NK-92 (cell line): ENCODE measurements around the gene UNC5B.
"Not testable (repeated sequence)": the region's sequence is repeated elsewhere in the genome, so short reads cannot be mapped to it uniquely, and the experiment has no call there.

Source experiments
- DNase-seq: peaks from one replicate; lab custom pipeline; 2025; ENCODE audit not compliant: unreplicated experiment; lab: John Stamatoyannopoulos, UW

UNC5B gene

GRCh38 chr10:71295641-71296040 lies 83.3 kb downstream of the UNC5B start:
- DNase-seq, result no peak

GRCh38 chr10:71296086-71296485 lies 83.7 kb downstream of the UNC5B start:
- no peak for DNase-seq

DNA sequence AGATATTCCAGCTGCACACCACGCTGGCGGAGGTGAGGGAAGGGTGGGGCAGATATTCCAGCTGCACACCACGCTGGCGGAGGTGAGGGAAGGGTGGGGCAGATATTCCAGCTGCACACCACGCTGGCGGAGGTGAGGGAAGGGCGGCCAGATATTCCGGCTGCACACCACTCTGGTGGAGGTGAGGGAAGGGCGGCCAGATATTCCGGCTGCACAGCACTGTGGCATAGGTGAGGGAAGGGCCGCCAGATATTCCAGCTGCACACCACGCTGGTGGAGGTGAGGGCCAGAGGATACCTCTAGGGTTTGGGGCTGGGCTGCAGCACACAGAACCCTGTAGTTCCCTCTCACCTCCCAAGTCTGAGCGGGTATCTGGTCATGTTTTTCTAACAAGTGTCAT lies 84.4 kb downstream of the UNC5B start:
- DNase-seq, result not testable (repeated sequence)

DNA sequence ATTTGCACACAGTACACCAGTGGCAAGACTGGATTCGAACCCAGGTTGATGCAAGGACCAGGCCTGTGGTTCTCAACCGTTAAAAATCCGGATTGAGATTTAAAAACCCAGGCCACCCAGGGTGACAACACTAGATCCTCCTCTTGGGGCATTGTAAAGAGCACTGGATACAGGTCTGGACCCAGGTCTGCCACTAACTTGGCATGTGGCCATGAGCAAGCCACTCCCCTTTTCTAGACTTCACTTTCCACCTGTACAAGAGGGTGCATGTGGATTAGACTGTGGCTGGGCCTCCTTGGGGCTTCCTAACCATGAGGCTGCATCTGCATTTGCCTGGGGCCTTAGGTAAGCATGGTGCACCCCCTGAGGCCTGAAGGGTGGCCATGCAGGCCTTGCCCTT lies 85.0 kb downstream of the UNC5B start:
- no peak for DNase-seq

DNA sequence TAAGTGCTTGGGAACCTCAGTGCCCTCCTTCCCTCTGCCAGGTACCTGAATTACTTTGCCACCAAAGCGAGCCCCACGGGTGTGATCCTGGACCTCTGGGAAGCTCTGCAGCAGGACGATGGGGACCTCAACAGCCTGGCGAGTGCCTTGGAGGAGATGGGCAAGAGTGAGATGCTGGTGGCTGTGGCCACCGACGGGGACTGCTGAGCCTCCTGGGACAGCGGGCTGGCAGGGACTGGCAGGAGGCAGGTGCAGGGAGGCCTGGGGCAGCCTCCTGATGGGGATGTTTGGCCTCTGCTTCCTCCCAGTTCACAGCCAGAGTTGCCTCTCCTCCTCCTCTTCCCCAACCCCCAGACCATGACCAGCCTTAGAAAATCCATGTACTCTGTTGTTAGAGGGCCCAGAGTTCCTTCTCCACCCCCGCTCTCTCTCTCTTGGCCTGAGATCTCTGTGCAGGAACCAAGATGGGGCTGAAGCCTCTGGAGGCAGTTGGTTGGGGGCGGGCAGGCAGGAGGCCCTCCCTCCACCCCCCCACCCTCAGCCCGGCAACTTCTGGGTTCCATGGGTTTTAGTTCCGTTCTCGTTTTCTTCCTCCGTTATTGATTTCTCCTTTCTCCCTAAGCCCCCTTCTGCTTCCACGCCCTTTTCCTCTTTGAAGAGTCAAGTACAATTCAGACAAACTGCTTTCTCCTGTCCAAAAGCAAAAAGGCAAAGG lies 86.9 kb downstream of the UNC5B start:
- no peak for DNase-seq

GRCh38 chr10:71300555-71301370 lies 88.4 kb downstream of the UNC5B start:
- DNase-seq, result no peak

DNA sequence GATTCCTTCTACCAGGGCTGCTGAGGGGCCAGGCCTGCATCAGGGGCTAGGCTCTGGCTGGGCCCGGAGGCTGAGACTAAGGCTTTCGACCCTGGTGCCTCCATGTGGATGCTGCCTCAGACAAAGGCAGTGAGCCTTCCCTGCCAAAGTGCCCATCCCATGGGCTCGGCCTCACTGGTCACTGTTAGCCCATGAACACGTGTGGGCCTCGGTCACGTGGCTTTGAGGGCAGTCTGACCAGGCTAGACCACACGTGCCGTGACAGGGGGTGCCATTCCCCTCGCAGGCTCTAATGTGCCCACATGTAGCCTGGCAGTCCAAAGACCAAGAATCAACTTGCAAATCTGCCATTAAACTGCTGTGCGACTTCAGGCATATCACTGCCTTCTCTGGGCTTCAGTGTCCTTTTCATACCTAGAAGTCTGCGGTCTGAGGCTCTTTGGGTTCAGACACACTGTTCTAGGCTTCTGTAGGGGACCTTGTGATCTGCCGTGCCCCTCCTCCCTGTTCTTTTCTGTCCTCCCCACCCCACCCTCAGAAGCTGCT lies 89.1 kb downstream of the UNC5B start:
- no peak for DNase-seq

- no peak for DNase-seq
These were observed 90.1 kb downstream of the UNC5B start for GRCh38 chr10:71302451-71302850.

- DNase-seq, result no peak
These were observed 90.7 kb downstream of the UNC5B start for GRCh38 chr10:71302874-71303568.

DNA sequence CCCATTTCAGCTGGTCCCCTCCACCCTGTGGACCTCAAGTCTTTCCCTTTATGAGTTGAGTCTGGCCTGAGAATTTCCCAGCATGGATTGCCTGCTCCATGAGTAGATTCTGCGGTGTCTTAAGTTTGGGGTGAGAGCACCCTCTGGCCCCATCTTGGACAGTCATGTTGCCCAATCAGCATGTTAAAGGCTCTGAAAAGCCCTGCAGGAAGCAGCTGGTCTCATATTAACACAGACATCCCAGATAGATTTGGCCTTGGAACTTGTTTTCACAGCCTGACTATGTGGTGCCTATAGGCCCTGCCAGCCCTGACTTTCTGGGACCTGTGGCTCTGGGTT lies 91.2 kb downstream of the UNC5B start:
- no peak for DNase-seq

GRCh38 chr10:71304914-71305313 lies 92.5 kb downstream of the UNC5B start:
- no peak for DNase-seq

DNA sequence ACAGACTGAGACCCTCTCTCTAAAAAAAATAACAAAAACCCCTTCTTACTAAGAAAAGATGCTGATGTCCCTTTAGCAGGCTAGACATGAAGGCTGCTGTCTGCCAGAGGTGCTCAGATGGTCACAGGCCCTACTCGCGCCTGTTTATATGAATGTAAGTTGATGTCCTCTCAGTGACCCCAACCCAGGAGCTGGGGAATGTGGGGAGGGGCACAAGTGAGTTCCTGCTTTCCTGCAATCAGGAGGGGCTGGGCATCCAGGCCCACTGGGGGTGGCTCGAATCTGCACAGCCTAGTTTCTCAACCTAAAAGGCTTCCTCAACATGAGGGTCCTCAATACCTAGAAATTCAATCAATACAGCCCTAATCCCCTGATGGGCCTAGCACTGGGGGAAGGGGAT lies 94.6 kb downstream of the UNC5B start:
- no peak for DNase-seq

DNA sequence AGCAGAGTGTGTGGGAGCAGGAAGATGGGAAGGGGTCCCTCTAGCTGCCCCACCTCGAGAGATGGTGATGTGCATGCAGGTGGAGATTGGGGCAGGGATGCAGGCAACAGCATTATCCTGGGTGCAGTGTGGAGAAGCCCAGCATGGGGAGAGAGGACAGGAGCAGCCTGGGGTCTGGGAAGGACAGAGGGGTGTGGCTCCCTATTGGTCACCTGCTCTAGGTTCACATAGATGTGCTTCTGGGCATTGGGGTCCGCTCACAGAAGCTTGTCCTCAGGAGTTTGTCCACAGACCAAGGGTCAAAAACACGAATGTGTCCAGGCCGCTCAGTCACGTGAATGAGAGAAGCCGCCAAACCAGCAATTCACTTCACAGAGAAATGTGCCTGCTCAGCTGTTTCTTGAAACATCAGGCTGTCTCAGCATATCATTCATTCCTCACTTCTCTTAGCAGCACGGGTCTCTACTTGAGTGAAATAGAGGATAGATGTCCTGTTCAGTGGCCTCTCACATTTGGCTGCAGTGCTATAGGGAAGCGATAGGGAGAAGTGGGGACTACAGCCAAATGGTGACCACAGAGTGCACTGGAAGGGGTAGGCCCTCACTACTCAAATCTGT lies 95.2 kb downstream of the UNC5B start:
- DNase-seq, result no peak

DNA sequence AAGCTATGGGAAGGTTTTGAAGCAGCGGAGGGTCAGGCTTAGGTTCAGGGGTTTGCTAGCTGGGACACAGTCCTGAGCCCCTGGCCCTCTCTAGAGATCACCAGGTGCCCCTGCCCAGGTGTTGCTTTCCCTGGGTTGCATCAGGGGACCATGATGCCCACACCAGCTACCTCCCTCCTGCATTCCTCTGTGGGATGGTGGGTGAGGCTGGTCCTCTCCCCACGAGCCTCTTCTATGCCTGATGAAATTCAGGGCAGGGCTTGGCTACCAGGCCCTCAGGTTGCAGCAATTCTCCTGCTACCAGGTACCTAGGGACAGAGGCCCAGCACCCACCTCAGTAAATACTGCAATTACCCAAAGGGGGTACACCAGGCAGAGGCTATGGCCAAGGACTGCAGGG lies 95.9 kb downstream of the UNC5B start:
- DNase-seq, result no peak

- DNase-seq, result no peak
These were observed 96.6 kb downstream of the UNC5B start for GRCh38 chr10:71308985-71309384.

DNA sequence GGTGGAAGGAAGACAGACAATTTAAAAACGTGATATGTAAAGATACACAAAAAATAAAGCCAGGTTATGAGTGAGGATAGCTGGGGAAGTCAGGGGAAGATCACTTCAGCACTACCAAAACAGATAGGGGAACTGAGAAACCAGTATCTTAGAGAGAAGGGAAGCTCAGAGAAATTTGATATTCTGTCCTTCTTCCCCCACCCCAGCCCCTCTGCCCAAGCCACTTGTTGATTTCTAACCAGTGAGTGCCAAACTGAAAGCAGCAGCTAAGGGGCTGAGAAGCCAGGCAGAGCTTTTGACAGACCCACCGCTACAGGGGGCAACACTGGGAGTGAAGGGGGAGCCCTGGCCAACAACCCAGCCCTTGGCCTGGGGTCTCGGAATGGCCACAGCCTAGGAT lies 97.5 kb downstream of the UNC5B start:
- DNase-seq, result no peak

DNA sequence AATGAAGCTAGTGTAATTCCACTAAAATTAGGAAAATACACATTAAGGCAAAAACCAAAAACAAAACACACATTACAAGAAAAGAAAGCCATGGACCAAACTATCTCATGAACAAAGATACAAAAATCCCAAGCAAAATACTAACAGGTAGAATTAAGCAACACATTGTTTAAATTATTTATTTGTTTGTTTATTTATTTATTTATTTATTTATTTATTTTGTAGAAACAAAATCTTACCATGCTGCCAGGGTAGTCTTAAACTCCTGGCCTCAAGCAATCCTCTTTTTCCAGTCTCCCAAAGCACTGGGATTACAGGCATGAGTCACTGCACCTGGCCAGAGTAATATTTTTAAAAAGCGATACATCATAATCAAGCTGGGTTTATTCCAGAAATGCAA lies 99.8 kb downstream of the UNC5B start:
- no peak for DNase-seq

DNA sequence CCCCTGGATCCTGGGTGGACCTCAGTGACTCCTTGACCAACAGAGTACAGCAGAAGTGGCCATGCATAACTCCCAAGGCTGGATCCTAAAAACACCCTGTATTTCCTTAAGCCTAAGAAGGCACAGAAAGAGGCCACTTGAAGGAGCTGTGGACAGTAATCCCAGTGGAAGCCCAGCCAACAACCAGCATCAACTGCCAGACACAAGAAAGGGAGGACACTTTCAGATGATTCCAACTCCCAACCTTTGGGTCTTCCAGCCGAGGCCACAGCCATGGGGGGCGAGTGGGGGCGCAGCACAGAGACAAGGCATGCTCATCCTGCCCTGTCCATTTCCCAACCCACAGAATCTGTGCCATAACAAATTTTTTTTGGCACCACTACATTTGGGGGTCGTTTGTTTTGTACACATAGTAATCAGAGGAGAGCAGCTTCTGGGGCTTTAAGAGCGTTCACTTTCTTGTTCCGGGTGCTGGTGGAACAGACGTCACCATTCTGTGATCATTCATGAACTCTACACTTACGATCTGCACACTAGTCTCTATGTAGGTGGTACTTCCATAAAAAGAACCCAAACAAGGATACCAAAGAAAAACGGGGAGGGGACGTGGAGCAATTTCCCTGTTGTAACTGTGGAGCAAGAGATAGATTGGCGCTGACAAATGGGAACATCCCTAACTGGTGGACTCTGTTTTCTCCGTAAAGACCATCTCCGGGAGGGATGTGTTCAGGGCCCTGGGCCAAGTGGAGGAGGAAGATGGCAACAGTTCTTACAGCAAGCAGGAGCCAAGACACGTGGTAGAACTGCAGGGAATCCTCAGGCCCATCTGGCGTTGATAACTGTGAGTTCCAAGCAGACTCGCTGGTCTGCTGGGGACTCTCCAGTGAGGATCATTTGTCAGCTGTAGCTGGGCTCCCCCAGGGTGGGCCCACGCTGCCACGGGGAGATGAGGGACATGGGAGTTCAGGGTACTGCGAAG lies 100.7 kb downstream of the UNC5B start:
- no peak for DNase-seq

DNA sequence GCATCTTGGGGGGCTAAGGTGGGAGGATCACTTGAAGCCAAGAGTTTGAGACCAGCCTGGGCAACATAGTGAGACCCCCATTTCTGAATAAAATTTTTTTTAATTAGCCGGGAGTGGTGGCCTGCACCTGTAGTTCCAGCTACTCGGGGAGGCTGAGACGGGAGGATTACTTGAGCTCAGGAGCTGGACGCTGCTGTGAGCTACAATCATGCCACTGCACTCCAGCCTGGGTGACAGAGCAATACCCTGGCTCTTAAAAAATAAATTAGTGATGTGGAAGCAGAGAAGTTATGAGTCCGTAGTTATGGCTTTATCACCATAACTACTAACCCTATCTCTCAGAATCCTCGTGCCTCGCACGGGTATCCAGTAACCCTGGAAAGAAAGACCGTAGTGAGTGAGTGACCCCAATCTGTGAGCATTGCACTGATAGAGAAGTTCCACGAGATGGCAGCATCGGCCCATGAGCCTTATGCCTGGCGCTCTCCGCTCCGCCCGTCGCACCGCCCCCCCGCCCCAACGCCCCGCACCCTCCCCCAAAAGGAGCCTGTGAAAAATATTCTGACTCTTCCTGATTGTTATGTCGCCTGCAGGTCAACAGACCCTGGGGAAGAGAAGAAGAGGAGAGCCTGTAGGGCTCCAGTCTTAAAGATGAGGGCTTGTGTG lies 101.8 kb downstream of the UNC5B start:
- DNase-seq, result no peak
